H9 (cell line): ENCODE data around the gene TMEM269. TPM values are rescaled to one million over a fixed set of nuclear protein-coding genes. Genes with fewer than 3 reads are reported as not detected.

ENCODE experiments used
- DNase-seq: peaks from one replicate; pipeline ENCODE4 v3.0.0-alpha.2; 2017
- H2AFZ ChIP-seq: one replicate; pipeline ENCODE4 v1.6.1; 2013; ENCODE audit warnings: mild to moderate bottlenecking, low read length, control low read depth, moderate library complexity
- H2AK5ac ChIP-seq: 2 replicates; pipeline ENCODE4 v1.6.1; 2013; ENCODE audit warnings: low read length, control low read depth, mixed read lengths; ENCODE audit not compliant: insufficient read length
- H2BK120ac ChIP-seq: one replicate; pipeline ENCODE4 v1.6.1; 2013; ENCODE audit warnings: low read depth, mild to moderate bottlenecking, low read length, control low read depth, inconsistent platforms; ENCODE audit not compliant: poor library complexity, severe bottlenecking
- H2BK12ac ChIP-seq: 2 replicates; pipeline ENCODE4 v1.6.1; 2013; ENCODE audit warnings: low read length, control low read depth, mixed read lengths, low read depth; ENCODE audit not compliant: insufficient read length
- H2BK15ac ChIP-seq: 2 replicates; pipeline ENCODE4 v1.6.1; 2013; ENCODE audit warnings: low read depth, low read length, control low read depth
- H2BK20ac ChIP-seq: one replicate; pipeline ENCODE4 v1.6.1; 2013; ENCODE audit warnings: low read depth, mild to moderate bottlenecking, low read length, control low read depth, inconsistent platforms; ENCODE audit not compliant: poor library complexity, severe bottlenecking
- H2BK5ac ChIP-seq: 2 replicates; pipeline ENCODE4 v1.6.1; 2013; ENCODE audit warnings: low read length, control low read depth, mixed read lengths; ENCODE audit not compliant: insufficient read length
- H3K14ac ChIP-seq: 2 replicates; pipeline ENCODE4 v1.6.1; 2013; ENCODE audit warnings: low read length, control low read depth; ENCODE audit not compliant: insufficient read depth
- H3K18ac ChIP-seq: 2 replicates; pipeline ENCODE4 v1.6.1; 2013; ENCODE audit warnings: low read depth, mild to moderate bottlenecking, mixed read lengths, low read length, control low read depth; ENCODE audit not compliant: insufficient read length
- H3K23ac ChIP-seq: 2 replicates; pipeline ENCODE4 v1.6.1; 2013; ENCODE audit warnings: low read length, control low read depth, mixed read lengths, low read depth; ENCODE audit not compliant: insufficient read length
- H3K23me2 ChIP-seq: 2 replicates; pipeline ENCODE4 v1.6.1; 2013; ENCODE audit warnings: low read depth, mild to moderate bottlenecking, mixed read lengths, low read length, control low read depth; ENCODE audit not compliant: insufficient read length, poor library complexity, severe bottlenecking
- H3K27ac ChIP-seq: 2 replicates; pipeline ENCODE4 v1.5.1; 2013; ENCODE audit warnings: low read length, control low read depth, mixed read lengths, low read depth; ENCODE audit not compliant: insufficient read length
- H3K27me3 ChIP-seq: 2 replicates; pipeline ENCODE4 v1.6.1; 2013; ENCODE audit warnings: low read length, control low read depth, inconsistent platforms; ENCODE audit not compliant: insufficient read depth
- H3K4ac ChIP-seq: 2 replicates; pipeline ENCODE4 v1.6.1; 2013; ENCODE audit warnings: low read depth, mild to moderate bottlenecking, control low read depth, inconsistent platforms, low read length, moderate library complexity
- H3K4me1 ChIP-seq: 2 replicates; pipeline ENCODE4 v1.6.1; 2013; ENCODE audit warnings: low read length, control low read depth, inconsistent platforms; ENCODE audit not compliant: insufficient read depth
- H3K4me2 ChIP-seq: 2 replicates; pipeline ENCODE4 v1.6.1; 2013; ENCODE audit warnings: low read length, control low read depth, mixed read lengths; ENCODE audit not compliant: insufficient read length, insufficient read depth
- H3K56ac ChIP-seq: 2 replicates; pipeline ENCODE4 v1.6.1; 2013; ENCODE audit warnings: low read depth, mild to moderate bottlenecking, mixed read lengths, low read length, control low read depth; ENCODE audit not compliant: insufficient read length
- H3K79me1 ChIP-seq: 2 replicates; pipeline ENCODE4 v1.6.1; 2013; ENCODE audit warnings: low read depth, mild to moderate bottlenecking, moderate library complexity, low read length, control low read depth, inconsistent platforms; ENCODE audit not compliant: insufficient read depth, poor library complexity, severe bottlenecking
- H3K79me2 ChIP-seq: 2 replicates; pipeline ENCODE4 v1.6.1; 2013; ENCODE audit warnings: low read length, control low read depth, inconsistent platforms; ENCODE audit not compliant: insufficient read depth
- H3K9ac ChIP-seq: 2 replicates; pipeline ENCODE4 v1.6.1; 2013; ENCODE audit warnings: low read length, control low read depth, mixed read lengths; ENCODE audit not compliant: insufficient read length; ENCODE audit errors: extremely low read depth
- H3K9me3 ChIP-seq: one replicate; pipeline ENCODE4 v1.6.1; 2013; ENCODE audit warnings: low read depth, low read length, inconsistent platforms; ENCODE audit not compliant: control insufficient read depth
- H3T11ph ChIP-seq: one replicate; pipeline ENCODE4 v1.6.1; 2013; ENCODE audit warnings: mild to moderate bottlenecking, low read length, control low read depth, inconsistent platforms
- H4K20me1 ChIP-seq: one replicate; pipeline ENCODE4 v1.6.1; 2013; ENCODE audit not compliant: control insufficient read depth, insufficient read length, insufficient read depth
- H4K5ac ChIP-seq: 2 replicates; pipeline ENCODE4 v1.6.1; 2013; ENCODE audit warnings: low read depth, mild to moderate bottlenecking, mixed read lengths, low read length, control low read depth; ENCODE audit not compliant: insufficient read length
- H4K8ac ChIP-seq: replicated peaks from 2 replicates; pipeline ENCODE4 v1.6.1; 2013; ENCODE audit warnings: low read length, control low read depth, mixed read lengths, low read depth; ENCODE audit not compliant: insufficient read length
- H4K91ac ChIP-seq: 2 replicates; pipeline ENCODE4 v1.6.1; 2013; ENCODE audit warnings: low read depth, mild to moderate bottlenecking, moderate library complexity, mixed read lengths, low read length, control low read depth; ENCODE audit not compliant: insufficient read length
- H3K27ac Mint-ChIP-seq, 3 experiments: 2 replicates in 2 of 3; 3 replicates in 1 of 3; pipeline ENCODE4 v1.8.0; 2020 to 2021; ENCODE audit warnings: mixed read lengths in 3 of 3, mild to moderate bottlenecking in 1 of 3, moderate library complexity in 1 of 3
- H3K27me3 Mint-ChIP-seq: 2 replicates; pipeline ENCODE4 v1.8.0; 2021; ENCODE audit warnings: low read depth, mild to moderate bottlenecking, moderate library complexity, mixed read lengths
- H3K36me3 Mint-ChIP-seq, 3 experiments: 2 replicates in 2 of 3; 3 replicates in 1 of 3; pipeline ENCODE4 v1.8.0; 2020 to 2021; ENCODE audit warnings: low read depth in 3 of 3, mixed read lengths in 3 of 3; ENCODE audit not compliant: insufficient read depth in 1 of 3
- H3K4me1 Mint-ChIP-seq, 2 experiments: 2 replicates each; pipeline ENCODE4 v1.8.0; 2020; ENCODE audit warnings: mixed read lengths in 2 of 2
- H3K4me3 Mint-ChIP-seq, 2 experiments: 2 replicates in 1 of 2; 3 replicates in 1 of 2; pipeline ENCODE4 v1.8.0; 2020 to 2021; ENCODE audit warnings: mild to moderate bottlenecking in 2 of 2, mixed read lengths in 2 of 2, moderate library complexity in 1 of 2
- H3K9me3 Mint-ChIP-seq, 2 experiments: 2 replicates in 1 of 2; 3 replicates in 1 of 2; pipeline ENCODE4 v1.8.0; 2020; ENCODE audit warnings: mild to moderate bottlenecking in 2 of 2, mixed read lengths in 2 of 2, moderate library complexity in 1 of 2
- CTCF ChIP-seq: fragments of 200-600 bp; sonication (generic); conservative IDR thresholded peaks from 3 replicates; pipeline ENCODE4 v1.8.0; 2021; ENCODE audit warnings: antibody characterized with exemption, mild to moderate bottlenecking
- WGBS: extraction: QIAGEN DNeasy Blood & Tissue Kit; methylation state at CpG from one replicate; pipeline ENCODE4 v1.1.7; 2013; ENCODE audit warnings: missing lambda C conversion rate, low lambda C conversion rate, mixed read lengths; ENCODE audit not compliant: insufficient read length; ENCODE audit errors: extremely low coverage; 5-methylcytosine and 5-hydroxymethylcytosine counted together
- total RNA-seq: library from RNA; stranded (reverse); gene quantifications from 2 replicates; pipeline ENCODE4 v1.2.1, GENCODE V29; 2021

TMEM269 gene
- total RNA-seq, 1 experiment from 2014 or later: 0.17 TPM

- Histone ChIP-seq H4K20me1 (no peaks in the 10 kb centered on the region), H3K79me2 (no peaks in the 10 kb centered on the region), H2BK15ac (no peak overlapping the region), H3K18ac (peak overlapping the region; percentile 56), H2BK5ac (no peak overlapping the region), H2AFZ (no peak overlapping the region), H3K79me1 (no peaks in the 10 kb centered on the region), H3K23me2 (no peaks in the 10 kb centered on the region), H3K23ac (no peak overlapping the region), H4K8ac (no peak overlapping the region), H3K14ac (peak overlapping the region; percentile 39; the same call in 1 of the 2 replicates), H3K4me1 (no peaks in the 10 kb centered on the region; the same call in 1 of the 2 replicates), H2BK12ac (no peak overlapping the region), H3K56ac (no peak overlapping the region), H4K91ac (no peak overlapping the region), H3K4me2 (no peak overlapping the region), H3K4ac (no peak overlapping the region), H3K9me3 (no peaks in the 10 kb centered on the region), H4K5ac (peak overlapping the region; percentile 53), H2BK20ac (no peak overlapping the region), H3K9ac (no peak overlapping the region), H3K27me3 (no peaks in the 10 kb centered on the region), H2AK5ac (no peak overlapping the region), H3T11ph (no peak overlapping the region), H3K27ac (no peak overlapping the region), H2BK120ac (no peak overlapping the region)
- DNase-seq: peak; percentile 84
- Mint-ChIP-seq H3K36me3 (peaks cover 0 to 7% (median 6%) of the 10 kb centered on the region in 3 experiments; a peak in 4 of 7 replicates), H3K4me1 (peaks cover 43 to 51% of the 10 kb centered on the region in 2 experiments), H3K4me3 (peak overlapping the region in 1 of 2 experiments; percentile 47; a peak in 3 of 5 replicates), H3K27me3 (no peaks in the 10 kb centered on the region; the same call in none of the 2 replicates), H3K9me3 (no peaks in the 10 kb centered on the region), H3K27ac (peak overlapping the region in 2 of 3 experiments; percentile 87 to 89; a peak in 3 of 7 replicates)
- no CpG with 5 or more reads among the region's 19 CpGs for WGBS
- TF ChIP-seq CTCF: no peak
These were observed 43.8 kb upstream of the TMEM269 start for GRCh38 chr1:42740851-42741580.
